DND-41 (cell line): ENCODE measurements around the gene VAPB.
A peak's percentile ranks its signal among the peaks of the same experiment; 100 is the strongest.

Source experiments
- ATAC-seq: fragments of 200-7000 bp; cut with Tn5 transposase; 3 replicates; pipeline ENCODE4 v1.9.1; 2021; ENCODE audit warnings: low read depth; ENCODE audit not compliant: insufficient read depth
- DNase-seq: peaks from one replicate; pipeline ENCODE4 v3.0.0-alpha.2; 2020
- H2AFZ ChIP-seq: 2 replicates; pipeline ENCODE4 v1.6.0; 2012; ENCODE audit warnings: low read depth, low read length
- H3K27ac ChIP-seq: 2 replicates; pipeline ENCODE4 v1.5.1; 2012; ENCODE audit warnings: low read length, inconsistent platforms
- H3K27me3 ChIP-seq: fragments of 200-600 bp; sonication (generic); 2 replicates; pipeline ENCODE4 v1.6.0; 2012; ENCODE audit warnings: low read length, mild to moderate bottlenecking, inconsistent platforms; ENCODE audit not compliant: insufficient read depth, poor library complexity
- H3K36me3 ChIP-seq: 2 replicates; pipeline ENCODE4 v1.5.1; 2012; ENCODE audit warnings: low read length, inconsistent platforms; ENCODE audit not compliant: insufficient read depth
- H3K4me1 ChIP-seq: 2 replicates; pipeline ENCODE4 v1.5.1; 2012; ENCODE audit warnings: mild to moderate bottlenecking, low read length; ENCODE audit not compliant: insufficient read depth
- H3K4me2 ChIP-seq: 2 replicates; pipeline ENCODE4 v1.6.0; 2012; ENCODE audit warnings: mild to moderate bottlenecking, moderate library complexity, low read length, inconsistent platforms; ENCODE audit not compliant: insufficient read depth
- H3K4me3 ChIP-seq, 2 experiments: fragments of 200-600 bp in 1 of 2; shearing (Covaris generic) in 1 of 2; 2 replicates each; pipeline ENCODE4 v1.5.1; 2012 to 2016; ENCODE audit warnings: inconsistent platforms in 2 of 2, low read length in 2 of 2, mild to moderate bottlenecking in 2 of 2, low read depth in 1 of 2, moderate library complexity in 1 of 2
- H3K79me2 ChIP-seq: 2 replicates; pipeline ENCODE4 v1.6.0; 2012; ENCODE audit warnings: low read length, inconsistent platforms; ENCODE audit not compliant: insufficient read depth
- H3K9ac ChIP-seq: 2 replicates; pipeline ENCODE4 v1.6.0; 2012; ENCODE audit warnings: low read depth, mild to moderate bottlenecking, inconsistent platforms, low read length, moderate library complexity
- H3K9me3 ChIP-seq: 2 replicates; pipeline ENCODE4 v1.5.1; 2012; ENCODE audit warnings: low read length, moderate library complexity, mild to moderate bottlenecking, inconsistent platforms; ENCODE audit not compliant: insufficient read depth, severe bottlenecking
- H4K20me1 ChIP-seq: 2 replicates; pipeline ENCODE4 v1.6.0; 2012; ENCODE audit warnings: low read length; ENCODE audit not compliant: insufficient read depth
- EZH2 ChIP-seq: IDR thresholded peaks from 3 replicates; pipeline ENCODE4 v1.6.1; 2012; ENCODE audit warnings: borderline replicate concordance, low read depth, mild to moderate bottlenecking, moderate library complexity, low read length, inconsistent platforms; ENCODE audit not compliant: severe bottlenecking
- TF ChIP-seq, protein P1 (sequence below): IDR thresholded peaks from 2 replicates; pipeline ENCODE4 v1.5.1; 2012; ENCODE audit warnings: borderline replicate concordance, low read length, moderate library complexity, mild to moderate bottlenecking; ENCODE audit not compliant: poor library complexity, severe bottlenecking; ENCODE audit errors: extremely low read depth

The VAPB gene, protein sequence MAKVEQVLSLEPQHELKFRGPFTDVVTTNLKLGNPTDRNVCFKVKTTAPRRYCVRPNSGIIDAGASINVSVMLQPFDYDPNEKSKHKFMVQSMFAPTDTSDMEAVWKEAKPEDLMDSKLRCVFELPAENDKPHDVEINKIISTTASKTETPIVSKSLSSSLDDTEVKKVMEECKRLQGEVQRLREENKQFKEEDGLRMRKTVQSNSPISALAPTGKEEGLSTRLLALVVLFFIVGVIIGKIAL

DNA sequence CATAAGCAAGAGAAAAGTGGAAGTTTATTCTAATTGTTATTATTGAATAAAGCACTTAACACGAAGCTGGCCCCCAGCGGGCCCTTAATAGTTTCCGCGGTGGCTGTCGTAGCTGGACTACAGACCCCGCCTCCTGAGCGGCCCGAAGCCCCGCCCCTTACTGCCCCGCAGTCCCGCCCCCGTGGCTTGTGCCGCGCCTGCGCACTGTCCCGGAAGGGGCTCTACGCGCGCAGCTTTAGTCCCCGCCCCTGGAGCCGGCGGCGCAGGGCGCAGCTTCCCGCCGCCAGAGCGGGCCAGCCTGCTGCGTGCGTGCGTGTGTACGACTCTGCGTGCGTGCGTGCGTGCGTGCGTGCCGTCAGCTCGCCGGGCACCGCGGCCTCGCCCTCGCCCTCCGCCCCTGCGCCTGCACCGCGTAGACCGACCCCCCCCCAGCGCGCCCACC lies at the start of gene VAPB:
Gene VAPB, plus strand, starts transcription at position 348 of the 442 bp plus-strand sequence. CDS start 231 bp downstream, outside the sequence.
- Histone ChIP-seq H3K4me2 (peak within 1 kb of the TSS; percentile 87), H3K79me2 (peaks cover 48% of the 10 kb centered on the region), H2AFZ (peak within 1 kb of the TSS; percentile 97), H3K27me3 (no peaks in the 10 kb centered on the region), H3K27ac (peak within 1 kb of the TSS; percentile 94), H3K4me3 (peak within 1 kb of the TSS; percentile 61 to 83), H4K20me1 (peaks cover 44% of the 10 kb centered on the region), H3K9me3 (peaks cover 3% of the 10 kb centered on the region), H3K9ac (peak within 1 kb of the TSS; percentile 97), H3K36me3 (peaks cover 37% of the 10 kb centered on the region), H3K4me1 (peaks cover 43% of the 10 kb centered on the region)
- peak; percentile 96 for DNase-seq
- peak; percentile 97 for ATAC-seq
- TF ChIP-seq EZH2, result no peak
- TF ChIP-seq, protein P1, sequence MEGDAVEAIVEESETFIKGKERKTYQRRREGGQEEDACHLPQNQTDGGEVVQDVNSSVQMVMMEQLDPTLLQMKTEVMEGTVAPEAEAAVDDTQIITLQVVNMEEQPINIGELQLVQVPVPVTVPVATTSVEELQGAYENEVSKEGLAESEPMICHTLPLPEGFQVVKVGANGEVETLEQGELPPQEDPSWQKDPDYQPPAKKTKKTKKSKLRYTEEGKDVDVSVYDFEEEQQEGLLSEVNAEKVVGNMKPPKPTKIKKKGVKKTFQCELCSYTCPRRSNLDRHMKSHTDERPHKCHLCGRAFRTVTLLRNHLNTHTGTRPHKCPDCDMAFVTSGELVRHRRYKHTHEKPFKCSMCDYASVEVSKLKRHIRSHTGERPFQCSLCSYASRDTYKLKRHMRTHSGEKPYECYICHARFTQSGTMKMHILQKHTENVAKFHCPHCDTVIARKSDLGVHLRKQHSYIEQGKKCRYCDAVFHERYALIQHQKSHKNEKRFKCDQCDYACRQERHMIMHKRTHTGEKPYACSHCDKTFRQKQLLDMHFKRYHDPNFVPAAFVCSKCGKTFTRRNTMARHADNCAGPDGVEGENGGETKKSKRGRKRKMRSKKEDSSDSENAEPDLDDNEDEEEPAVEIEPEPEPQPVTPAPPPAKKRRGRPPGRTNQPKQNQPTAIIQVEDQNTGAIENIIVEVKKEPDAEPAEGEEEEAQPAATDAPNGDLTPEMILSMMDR, result no peak

DNA sequence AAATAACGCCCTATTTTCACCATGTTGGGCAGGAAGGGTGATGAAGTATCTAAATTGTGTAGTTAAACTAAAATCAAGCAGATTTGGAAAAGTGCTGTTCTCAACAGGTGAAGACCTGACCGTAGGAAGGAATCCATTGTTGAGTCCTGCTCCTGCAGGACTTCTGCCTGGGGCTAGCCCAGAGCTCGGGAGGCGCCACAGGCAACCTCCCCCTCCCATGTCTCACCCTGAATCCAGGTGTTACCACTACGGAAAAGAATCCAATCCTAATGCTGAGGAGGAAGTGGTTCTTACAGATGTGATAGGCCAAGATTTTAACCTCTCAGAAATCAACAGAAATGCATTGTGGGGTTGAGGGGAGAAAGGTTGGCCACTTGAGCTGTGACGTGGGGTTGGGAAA lies 49.3 kb upstream of the VAPB start:
- Histone ChIP-seq H3K36me3 (peaks cover 18% of the 10 kb centered on the region), H3K27ac (no peak overlapping the region), H3K9me3 (no peaks in the 10 kb centered on the region), H3K9ac (no peak overlapping the region), H4K20me1 (peaks cover 30% of the 10 kb centered on the region; the same call in 1 of the 2 replicates), H3K4me3 (no peak overlapping the region), H3K79me2 (peaks cover 47% of the 10 kb centered on the region), H3K4me1 (no peaks in the 10 kb centered on the region), H3K27me3 (no peaks in the 10 kb centered on the region), H3K4me2 (no peak overlapping the region), H2AFZ (no peak overlapping the region)
- no peak for DNase-seq
- TF ChIP-seq, protein P1, result no peak
- no peak for TF ChIP-seq EZH2
- no peak for ATAC-seq

DNA sequence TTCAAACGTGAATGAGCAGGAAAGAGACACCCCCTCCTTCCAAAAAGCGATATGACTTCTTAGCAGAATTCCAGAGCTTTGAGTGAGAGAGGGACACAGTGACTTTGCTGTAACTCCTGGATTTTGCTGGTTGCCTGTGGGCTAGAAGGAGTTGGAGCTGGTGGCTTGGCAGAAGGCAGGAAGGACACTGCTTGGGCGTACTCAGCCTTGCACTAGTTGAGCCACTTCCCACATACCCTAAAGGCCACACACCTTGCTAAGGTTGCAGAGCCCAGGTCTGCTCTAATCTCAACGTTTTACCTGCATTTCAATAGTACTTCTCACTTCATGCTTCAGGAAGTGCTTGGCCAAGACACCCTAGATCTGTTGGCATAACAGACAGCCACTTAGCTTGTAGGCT lies 48.9 kb upstream of the VAPB start:
- no peak for TF ChIP-seq EZH2
- TF ChIP-seq, protein P1, result no peak
- peaks cover 45% of the 10 kb centered on the region for H3K79me2 ChIP-seq
- H3K9ac ChIP-seq, result no peak overlapping the region
- DNase-seq (no peak), ATAC-seq (no peak)
- no peaks in the 10 kb centered on the region for H3K27me3 ChIP-seq
- H4K20me1 ChIP-seq, result peaks cover 30% of the 10 kb centered on the region; the same call in 1 of the 2 replicates
- H3K4me3 ChIP-seq, result no peak overlapping the region
- no peaks in the 10 kb centered on the region for H3K9me3 ChIP-seq
- peaks cover 22% of the 10 kb centered on the region for H3K36me3 ChIP-seq
- H3K27ac ChIP-seq, result no peak overlapping the region
- H3K4me2 ChIP-seq, result no peak overlapping the region
- no peaks in the 10 kb centered on the region for H3K4me1 ChIP-seq
- H2AFZ ChIP-seq, result no peak overlapping the region
